DOHH2 (cell line): ENCODE measurements around the gene RPA1.

ENCODE experiments used
- CTCF ChIP-seq: fragments of 200-600 bp; sonication (generic); IDR thresholded peaks from one replicate; pipeline ENCODE4 v1.5.1; 2014; ENCODE audit warnings: antibody characterized with exemption, mild to moderate bottlenecking, low read depth, low read length; ENCODE audit not compliant: poor library complexity, severe bottlenecking
- EZH2phosphoT487 ChIP-seq: fragments of 200-600 bp; sonication (generic); IDR thresholded peaks from 2 replicates; pipeline ENCODE4 v1.6.1; 2017; ENCODE audit warnings: borderline replicate concordance, mild to moderate bottlenecking, antibody characterized with exemption, low read length, moderate library complexity, mixed read lengths

- TF ChIP-seq EZH2phosphoT487: no peak
- no peak for TF ChIP-seq CTCF
Measured at GRCh38 chr17:1941272-1942065, 111.7 kb downstream of the RPA1 start.
